Measurements from ENCODE around the gene BDH1. TPM values are rescaled to one million over a fixed set of nuclear protein-coding genes. Genes with fewer than 3 reads are reported as not detected.
"Not testable (repeated sequence)": the region's sequence is repeated elsewhere in the genome, so short reads cannot be mapped to it uniquely, and the experiment has no call there.

BDH1 gene
- total RNA-seq, 2 donors from 2014 or later, result 2.3 to 9.1 TPM

GRCh38 chr3:197519801-197520211 lies 36.0 kb downstream of the BDH1 start:
- intact Hi-C loops (cut with DNase I), result no loop called here

GRCh38 chr3:197518881-197519421 lies 36.8 kb downstream of the BDH1 start:
- Histone ChIP-seq H3K4me1 (no peaks in the 10 kb centered on the region), H3K4me3 (no peak overlapping the region), H3K27me3 (no peaks in the 10 kb centered on the region), H3K9me3 (no peaks in the 10 kb centered on the region), H3K36me3 (replicated peaks in 1 of 2; ENCODE audit: insufficient read depth in 1 of 2, low read depth in 2 of 2) (no peaks in the 10 kb centered on the region), H3K27ac (no peak overlapping the region)
- TF ChIP-seq POLR2A (IDR thresholded peaks at IDR 0.05) (no peak), CTCF (IDR thresholded peaks at IDR 0.05) (no peak)
- DNase-seq (no peak), ATAC-seq (no peak)
- 88 to 89% methylated on average over 4 to 6 of the region's 6 CpGs for WGBS, 2 donors
- intact Hi-C loops (cut with DNase I), result no loop called here

More at GRCh38 chr3:197519801-197520211, 36.0 kb downstream of the BDH1 start:
- no peak overlapping the region for H3K4me3 ChIP-seq
- H3K27me3 ChIP-seq, result no peaks in the 10 kb centered on the region
- DNase-seq (no peak), ATAC-seq (no peak)
- TF ChIP-seq POLR2A (IDR thresholded peaks at IDR 0.05) (no peak), CTCF (IDR thresholded peaks at IDR 0.05) (no peak)
- no peak overlapping the region for H3K27ac ChIP-seq
- 90 to 96% methylated on average over 11 to 14 of the region's 18 CpGs for WGBS, 2 donors
- no peaks in the 10 kb centered on the region for H3K36me3 ChIP-seq (replicated peaks in 1 of 2; ENCODE audit: insufficient read depth in 1 of 2, low read depth in 2 of 2)
- H3K4me1 ChIP-seq, result no peaks in the 10 kb centered on the region
- H3K9me3 ChIP-seq, result no peaks in the 10 kb centered on the region

GRCh38 chr3:197517922-197518683 lies 37.7 kb downstream of the BDH1 start:
- H3K27me3 ChIP-seq; H3K27ac ChIP-seq; DNase-seq; H3K4me1 ChIP-seq; H3K36me3 ChIP-seq (replicated peaks in 1 of 2; ENCODE audit: insufficient read depth in 1 of 2, low read depth in 2 of 2); H3K9me3 ChIP-seq; ATAC-seq; H3K4me3 ChIP-seq; intact Hi-C loops (cut with DNase I): not testable (repeated sequence)
- WGBS, 2 donors, result 60 to 100% methylated on average over 1 of the region's 10 CpGs

- DNase-seq; H3K27me3 ChIP-seq; ATAC-seq; H3K36me3 ChIP-seq (replicated peaks in 1 of 2; ENCODE audit: insufficient read depth in 1 of 2, low read depth in 2 of 2); H3K4me3 ChIP-seq; H3K9me3 ChIP-seq; H3K27ac ChIP-seq; intact Hi-C loops (cut with DNase I); H3K4me1 ChIP-seq: not testable (repeated sequence)
- 61 to 78% methylated on average over 10 to 12 of the region's 12 CpGs for WGBS, 2 donors
These were observed 38.7 kb downstream of the BDH1 start for GRCh38 chr3:197516890-197517606.

- WGBS, 2 donors, result 82 to 84% methylated on average over 6 of the region's 6 CpGs
- DNase-seq, result peak in 2 of 4 donors; percentile 17 to 40
- Histone ChIP-seq H3K27me3 (no peaks in the 10 kb centered on the region), H3K27ac (no peak overlapping the region), H3K4me3 (no peak overlapping the region), H3K9me3 (no peaks in the 10 kb centered on the region), H3K36me3 (replicated peaks in 1 of 2; ENCODE audit: insufficient read depth in 1 of 2, low read depth in 2 of 2) (no peaks in the 10 kb centered on the region), H3K4me1 (no peaks in the 10 kb centered on the region)
- intact Hi-C loops (cut with DNase I), result no loop called here
- no peak for ATAC-seq
- no peak for TF ChIP-seq POLR2A (IDR thresholded peaks at IDR 0.05)
- TF ChIP-seq CTCF (IDR thresholded peaks at IDR 0.05), result no peak
These were observed 39.3 kb downstream of the BDH1 start for GRCh38 chr3:197516517-197516889.
